Brain microvascular endothelial cell (primary cell): Measurements from ENCODE around the gene SOCS7.
A peak's percentile ranks its signal among the peaks of the same experiment; 100 is the strongest.

Experiments
- DNase-seq: peaks from one replicate; pipeline ENCODE4 v3.0.0-alpha.2; 2020
- H3K27ac ChIP-seq: fragments of 250-450 bp; sonication (Bioruptor Pico); 2 replicates; pipeline ENCODE4 v1.5.1; 2020; ENCODE audit warnings: mild to moderate bottlenecking, moderate library complexity
- H3K27me3 ChIP-seq: fragments of 250-450 bp; sonication (Bioruptor Pico); replicated peaks from 2 replicates; pipeline ENCODE4 v1.5.1; 2020; ENCODE audit warnings: mild to moderate bottlenecking
- H3K36me3 ChIP-seq: fragments of 250-450 bp; sonication (Bioruptor Pico); replicated peaks from 2 replicates; pipeline ENCODE4 v1.5.1; 2020; ENCODE audit warnings: mild to moderate bottlenecking
- H3K4me3 ChIP-seq: 2 replicates; pipeline ENCODE4 v1.5.1; 2011; ENCODE audit warnings: low read depth, mild to moderate bottlenecking, control low read depth, low read length, moderate library complexity
- CTCF ChIP-seq: IDR thresholded peaks from 2 replicates; pipeline ENCODE4 v1.5.1; 2011; ENCODE audit warnings: low read depth, mild to moderate bottlenecking, moderate library complexity, low read length, control low read depth, inconsistent platforms; ENCODE audit errors: missing control alignments
- in situ Hi-C: cut with HindIII; loops from 2 replicates; pipeline ENCODE4 v1.10.0; 2017; ENCODE audit warnings: low sequenced_read_pairs, low pct_ligation_motif_present

SOCS7 gene

GRCh38 chr17:38426441-38426840, 74.8 kb downstream of the SOCS7 start:
- DNase-seq: no peak
- in situ Hi-C loops: no loop called here
- H3K4me3 ChIP-seq: no peak overlapping the region
- no peaks in the 10 kb centered on the region for H3K27me3 ChIP-seq
- no peak for TF ChIP-seq CTCF
- H3K36me3 ChIP-seq: no peaks in the 10 kb centered on the region
- H3K27ac ChIP-seq: no peak overlapping the region

GRCh38 chr17:38427160-38427949, 75.7 kb downstream of the SOCS7 start:
- H3K27ac ChIP-seq: no peak overlapping the region
- no peaks in the 10 kb centered on the region for H3K36me3 ChIP-seq
- TF ChIP-seq CTCF: no peak
- DNase-seq: no peak
- H3K27me3 ChIP-seq: no peaks in the 10 kb centered on the region
- in situ Hi-C loops: no loop called here
- H3K4me3 ChIP-seq: peak overlapping the region; percentile 72

- H3K27me3 ChIP-seq: no peaks in the 10 kb centered on the region
- H3K27ac ChIP-seq: no peak within 1 kb of the TSS
- no peak for DNase-seq
- H3K36me3 ChIP-seq: no peaks in the 10 kb centered on the region
- in situ Hi-C loops: no loop called here
- TF ChIP-seq CTCF: no peak
- H3K4me3 ChIP-seq: peak within 1 kb of the TSS; percentile 72
Observed at GRCh38 chr17:38428112-38428642, 76.5 kb downstream of the SOCS7 start, which contains the start of gene ARHGAP23. TSS of gene ARHGAP23 (plus strand) at chr17:38428464. CDS start at chr17:38428486, 22 bp downstream.

- peak; percentile 8 for TF ChIP-seq CTCF
- H3K27me3 ChIP-seq: no peaks in the 10 kb centered on the region
- H3K27ac ChIP-seq: no peak overlapping the region
- DNase-seq: no peak
- in situ Hi-C loops: no loop called here
- H3K4me3 ChIP-seq: peak overlapping the region; percentile 72
- H3K36me3 ChIP-seq: no peaks in the 10 kb centered on the region
Observed at GRCh38 chr17:38428643-38429371, 77.2 kb downstream of the SOCS7 start.

GRCh38 chr17:38429476-38430100, 77.9 kb downstream of the SOCS7 start:
- TF ChIP-seq CTCF: no peak
- in situ Hi-C loops: no loop called here

More at GRCh38 chr17:38429476-38430100, 77.9 kb downstream of the SOCS7 start:
- DNase-seq: no peak
- Histone ChIP-seq H3K36me3 (no peaks in the 10 kb centered on the region), H3K27me3 (no peaks in the 10 kb centered on the region), H3K4me3 (peak overlapping the region; percentile 72), H3K27ac (no peak overlapping the region)
